ENCODE data around the gene EHMT1. TPM values are rescaled to one million over a fixed set of nuclear protein-coding genes. Genes with fewer than 3 reads are reported as not detected.

Gene EHMT1
- polyA plus RNA-seq, 1 of the 3 experiments (the other 2 are of a cell fraction) = 39.5 TPM

GRCh38 chr9:137791947-137792346 is 173.1 kb downstream of the EHMT1 start:
- H3F3A ChIP-seq (replicated peaks; ENCODE audit: insufficient read depth) = peaks cover 3% of the 10 kb centered on the region

More at GRCh38 chr9:137791947-137792346, 173.1 kb downstream of the EHMT1 start:
- ChIA-PET POLR2A (no interaction called here), CTCF (interaction anchor here (0.7 to 1.1 kb wide), 3 partner anchors 11 to 42 kb away, joined by 3 read pairs; no protein-coding TSS in a partner anchor)
- no peaks in the 10 kb centered on the region for H3K79me2 ChIP-seq (ENCODE audit: insufficient read depth)
- H3K27ac ChIP-seq (ENCODE audit: low read depth in 2 of 2, low read length in 1 of 2) = no peak overlapping the region
- no peaks in the 10 kb centered on the region for H3K9me3 ChIP-seq
- H3K36me3 ChIP-seq (replicated peaks in 1 of 2; ENCODE audit: control insufficient read depth in 1 of 2, insufficient read depth in 2 of 2, low read length in 1 of 2) = peaks cover 42 to 48% of the 10 kb centered on the region in 2 experiments
- WGBS (ENCODE audit: low lambda C conversion rate) = 95% methylated on average over 7 of the region's 7 CpGs
- no peak overlapping the region for H3K4me2 ChIP-seq
- H2AFZ ChIP-seq (ENCODE audit: low read depth) = no peak overlapping the region
- no peaks in the 10 kb centered on the region for H4K20me1 ChIP-seq (ENCODE audit: insufficient read depth)
- H3K27me3 ChIP-seq (ENCODE audit: insufficient read depth) = no peaks in the 10 kb centered on the region
- no peaks in the 10 kb centered on the region for H3K9me2 ChIP-seq
- no peak for TF ChIP-seq RFX5 (IDR thresholded peaks at IDR 0.05; ENCODE audit: low read length)
- TF ChIP-seq JUND (IDR thresholded peaks at IDR 0.05) = no peak
- no peak for TF ChIP-seq FOXJ3 (CRISPR knock-in tag; IDR thresholded peaks at IDR 0.05)
- TF ChIP-seq RAD21 (IDR thresholded peaks at IDR 0.05; ENCODE audit: low read length) = no peak
- TF ChIP-seq MEF2A (IDR thresholded peaks at IDR 0.05; ENCODE audit: borderline replicate concordance, low read depth) = no peak
- TF ChIP-seq IRF3 (IDR thresholded peaks at IDR 0.05; ENCODE audit: low read depth, low read length) = no peak
- no peak for TF ChIP-seq SMC3 (IDR thresholded peaks at IDR 0.05; ENCODE audit: low read depth, low read length)
- TF ChIP-seq, protein P1, sequence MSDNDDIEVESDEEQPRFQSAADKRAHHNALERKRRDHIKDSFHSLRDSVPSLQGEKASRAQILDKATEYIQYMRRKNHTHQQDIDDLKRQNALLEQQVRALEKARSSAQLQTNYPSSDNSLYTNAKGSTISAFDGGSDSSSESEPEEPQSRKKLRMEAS (IDR thresholded peaks at IDR 0.05; ENCODE audit: low read depth) = no peak
- TF ChIP-seq RCOR1 (IDR thresholded peaks at IDR 0.05; ENCODE audit: low read length) = no peak
- no peak for TF ChIP-seq EP300 (IDR thresholded peaks at IDR 0.05; ENCODE audit: borderline replicate concordance in 1 of 2, low read depth in 1 of 2, low read length in 1 of 2)
- no peak for TF ChIP-seq ELF1 (IDR thresholded peaks at IDR 0.05)
- TF ChIP-seq, protein P2, sequence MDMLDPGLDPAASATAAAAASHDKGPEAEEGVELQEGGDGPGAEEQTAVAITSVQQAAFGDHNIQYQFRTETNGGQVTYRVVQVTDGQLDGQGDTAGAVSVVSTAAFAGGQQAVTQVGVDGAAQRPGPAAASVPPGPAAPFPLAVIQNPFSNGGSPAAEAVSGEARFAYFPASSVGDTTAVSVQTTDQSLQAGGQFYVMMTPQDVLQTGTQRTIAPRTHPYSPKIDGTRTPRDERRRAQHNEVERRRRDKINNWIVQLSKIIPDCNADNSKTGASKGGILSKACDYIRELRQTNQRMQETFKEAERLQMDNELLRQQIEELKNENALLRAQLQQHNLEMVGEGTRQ (IDR thresholded peaks at IDR 0.05; ENCODE audit: borderline replicate concordance, low read depth, low read length) = no peak
- TF ChIP-seq, protein P3, sequence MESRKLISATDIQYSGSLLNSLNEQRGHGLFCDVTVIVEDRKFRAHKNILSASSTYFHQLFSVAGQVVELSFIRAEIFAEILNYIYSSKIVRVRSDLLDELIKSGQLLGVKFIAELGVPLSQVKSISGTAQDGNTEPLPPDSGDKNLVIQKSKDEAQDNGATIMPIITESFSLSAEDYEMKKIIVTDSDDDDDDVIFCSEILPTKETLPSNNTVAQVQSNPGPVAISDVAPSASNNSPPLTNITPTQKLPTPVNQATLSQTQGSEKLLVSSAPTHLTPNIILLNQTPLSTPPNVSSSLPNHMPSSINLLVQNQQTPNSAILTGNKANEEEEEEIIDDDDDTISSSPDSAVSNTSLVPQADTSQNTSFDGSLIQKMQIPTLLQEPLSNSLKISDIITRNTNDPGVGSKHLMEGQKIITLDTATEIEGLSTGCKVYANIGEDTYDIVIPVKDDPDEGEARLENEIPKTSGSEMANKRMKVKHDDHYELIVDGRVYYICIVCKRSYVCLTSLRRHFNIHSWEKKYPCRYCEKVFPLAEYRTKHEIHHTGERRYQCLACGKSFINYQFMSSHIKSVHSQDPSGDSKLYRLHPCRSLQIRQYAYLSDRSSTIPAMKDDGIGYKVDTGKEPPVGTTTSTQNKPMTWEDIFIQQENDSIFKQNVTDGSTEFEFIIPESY (IDR thresholded peaks at IDR 0.05; ENCODE audit: borderline replicate concordance, low read depth) = no peak
- TF ChIP-seq FOXM1 (IDR thresholded peaks at IDR 0.05; ENCODE audit: low read depth) = no peak
- TF ChIP-seq YY1 (IDR thresholded peaks at IDR 0.05; ENCODE audit: low read depth) = no peak
- no peak for TF ChIP-seq FOSL2 (IDR thresholded peaks at IDR 0.05; ENCODE audit: borderline replicate concordance, low read depth)
- no peak for DNase-seq
- H3K4me1 ChIP-seq (ENCODE audit: control insufficient read depth in 1 of 2, insufficient read depth in 2 of 2, low read depth in 1 of 2, low read length in 1 of 2) = no peaks in the 10 kb centered on the region
- H3K4me3 ChIP-seq (ENCODE audit: low read depth in 2 of 2, low read length in 1 of 2) = no peak overlapping the region
- H3K9ac ChIP-seq = no peak overlapping the region
